ENCODE measurements around the gene GSG1L2. TPM values are rescaled to one million over a fixed set of nuclear protein-coding genes. Genes with fewer than 3 reads are reported as not detected.

GSG1L2 gene
- total and polyA plus RNA-seq, 2 donors (not counting 3 experiments of a cell fraction or from before 2014, with no cell fraction given): not detected

GRCh38 chr17:9783050-9783449 is 38.8 kb downstream of the GSG1L2 start:
- TF ChIP-seq, protein P1, sequence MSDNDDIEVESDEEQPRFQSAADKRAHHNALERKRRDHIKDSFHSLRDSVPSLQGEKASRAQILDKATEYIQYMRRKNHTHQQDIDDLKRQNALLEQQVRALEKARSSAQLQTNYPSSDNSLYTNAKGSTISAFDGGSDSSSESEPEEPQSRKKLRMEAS (IDR thresholded peaks at IDR 0.05; ENCODE audit: insufficient read depth, insufficient read length): no peak
- TF ChIP-seq JUN (IDR thresholded peaks at IDR 0.05; ENCODE audit: borderline replicate concordance, insufficient read depth, insufficient read length, low read depth) (no peak), POLR2A (IDR thresholded peaks at IDR 0.05; ENCODE audit: low read depth, low read length) (no peak), FOS (IDR thresholded peaks at IDR 0.05; ENCODE audit: borderline replicate concordance, insufficient read depth, low read length) (no peak), MYC (IDR thresholded peaks at IDR 0.05; ENCODE audit: low read depth, low read length) (no peak), POLR2AphosphoS5 (IDR thresholded peaks at IDR 0.05; ENCODE audit: insufficient read depth, low read depth, low read length) (no peak), EZH2 (IDR thresholded peaks at IDR 0.05; ENCODE audit: borderline replicate concordance, low read depth, low read length, severe bottlenecking) (no peak), GATA2 (IDR thresholded peaks at IDR 0.05; ENCODE audit: insufficient read depth, insufficient read length, low read depth, low read length) (no peak)
- TF ChIP-seq, protein P2, sequence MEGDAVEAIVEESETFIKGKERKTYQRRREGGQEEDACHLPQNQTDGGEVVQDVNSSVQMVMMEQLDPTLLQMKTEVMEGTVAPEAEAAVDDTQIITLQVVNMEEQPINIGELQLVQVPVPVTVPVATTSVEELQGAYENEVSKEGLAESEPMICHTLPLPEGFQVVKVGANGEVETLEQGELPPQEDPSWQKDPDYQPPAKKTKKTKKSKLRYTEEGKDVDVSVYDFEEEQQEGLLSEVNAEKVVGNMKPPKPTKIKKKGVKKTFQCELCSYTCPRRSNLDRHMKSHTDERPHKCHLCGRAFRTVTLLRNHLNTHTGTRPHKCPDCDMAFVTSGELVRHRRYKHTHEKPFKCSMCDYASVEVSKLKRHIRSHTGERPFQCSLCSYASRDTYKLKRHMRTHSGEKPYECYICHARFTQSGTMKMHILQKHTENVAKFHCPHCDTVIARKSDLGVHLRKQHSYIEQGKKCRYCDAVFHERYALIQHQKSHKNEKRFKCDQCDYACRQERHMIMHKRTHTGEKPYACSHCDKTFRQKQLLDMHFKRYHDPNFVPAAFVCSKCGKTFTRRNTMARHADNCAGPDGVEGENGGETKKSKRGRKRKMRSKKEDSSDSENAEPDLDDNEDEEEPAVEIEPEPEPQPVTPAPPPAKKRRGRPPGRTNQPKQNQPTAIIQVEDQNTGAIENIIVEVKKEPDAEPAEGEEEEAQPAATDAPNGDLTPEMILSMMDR (IDR thresholded peaks at IDR 0.05; ENCODE audit: extremely low read depth in 1 of 2, insufficient read depth in 1 of 2, low read depth in 1 of 2, low read length in 2 of 2): no peak
- ChIA-PET POLR2A (no interaction called here), CTCF (no interaction called here)
- intact Hi-C loops (cut with micrococcal nuclease) (no loop called here), dilution Hi-C loops (cut with MboI; ENCODE audit: extremely low pct_ligation_motif_present, low sequenced_read_pairs) (no loop called here)
- no peak for DNase-seq (ENCODE audit: low read depth, low spot score)
- no peaks in the 10 kb centered on the region for H3K9me1 ChIP-seq (replicated peaks; ENCODE audit: control insufficient read depth, extremely low read depth, insufficient read depth, low read length)
- no peak overlapping the region for H2AFZ ChIP-seq (ENCODE audit: low read depth, low read length)
- no peaks in the 10 kb centered on the region for H3K36me3 ChIP-seq (ENCODE audit: control insufficient read depth in 2 of 2, extremely low read depth in 1 of 2, insufficient read depth in 2 of 2, low read length in 2 of 2)
- BruUV-seq (replicated peaks): no TSS peak
- H3K9me3 ChIP-seq (replicated peaks; ENCODE audit: control insufficient read depth, insufficient read depth, low read length): peaks cover 2% of the 10 kb centered on the region
- H3K4me2 ChIP-seq (ENCODE audit: insufficient read depth, low read length): no peak overlapping the region
- no peak overlapping the region for H3K9ac ChIP-seq (replicated peaks; ENCODE audit: extremely low read depth, insufficient read depth, low read length)
- no peaks in the 10 kb centered on the region for H3K27me3 ChIP-seq (ENCODE audit: control insufficient read depth in 2 of 2, insufficient read depth in 2 of 2, low read length in 2 of 2)
- H3K4me3 ChIP-seq (replicated peaks in 1 of 3; ENCODE audit: insufficient read depth in 1 of 3, low read depth in 1 of 3, low read length in 3 of 3): no peak overlapping the region
- no peaks in the 10 kb centered on the region for H3K4me1 ChIP-seq (ENCODE audit: control insufficient read depth, extremely low read depth, insufficient read depth, low read length)
- H4K20me1 ChIP-seq (replicated peaks; ENCODE audit: control insufficient read depth, extremely low read depth, insufficient read depth, low read length): no peaks in the 10 kb centered on the region
- FAIRE-seq: no peak
- no peak overlapping the region for H3K27ac ChIP-seq (ENCODE audit: insufficient read depth, low read depth, low read length)
- H3K79me2 ChIP-seq (ENCODE audit: control insufficient read depth, insufficient read depth, low read length): no peaks in the 10 kb centered on the region
